K562 (cell line): ENCODE data around the gene SPDYA. TPM values are rescaled to one million over a fixed set of nuclear protein-coding genes. Genes with fewer than 3 reads are reported as not detected.

ENCODE experiments used
- BCL6 ChIP-seq: fragments of 250-450 bp; sonication (Bioruptor Pico); IDR thresholded peaks from 2 replicates; pipeline ENCODE4 v1.4.0; 2020
- EGR1 ChIP-seq: fragments of 450-650 bp; conservative IDR thresholded peaks from 2 replicates; pipeline ENCODE4 v1.6.1; 2017; ENCODE audit warnings: mild to moderate bottlenecking
- KAT7 ChIP-seq: sonication (generic); formaldehyde crosslinking; IDR thresholded peaks from 2 replicates; pipeline ENCODE4 v1.8.0; 2022; ENCODE audit warnings: missing genetic modification reagents, mild to moderate bottlenecking, borderline replicate concordance
- MYC ChIP-seq, 2 experiments: fragments of 250-450 bp in 1 of 2; sonication (Bioruptor Pico) in 1 of 2; IDR thresholded peaks; 2 replicates each; pipeline versions ENCODE4 v1.5.1 to v1.6.1; 2012 to 2021; ENCODE audit warnings: low read depth in 2 of 2, borderline replicate concordance in 1 of 2, improper control_type of control experiment in 1 of 2, low read length in 1 of 2, mild to moderate bottlenecking in 1 of 2, moderate library complexity in 1 of 2
- NONO ChIP-seq, 2 experiments: fragments of 200-400 bp in 1 of 2; fragments of 450-650 bp in 1 of 2; formaldehyde crosslinking in 1 of 2; IDR thresholded peaks; 2 replicates each; pipeline ENCODE4 v1.6.1; 2017; ENCODE audit warnings: low read depth in 2 of 2, mild to moderate bottlenecking in 2 of 2, moderate library complexity in 2 of 2, low read length in 1 of 2
- NR2F6 ChIP-seq: fragments of 450-650 bp; formaldehyde crosslinking; IDR thresholded peaks from 2 replicates; pipeline ENCODE4 v1.4.0; 2020; ENCODE audit warnings: mild to moderate bottlenecking
- RNF2 ChIP-seq: sonication (generic); IDR thresholded peaks from 2 replicates; pipeline ENCODE4 v1.6.1; 2016
- TEAD2 ChIP-seq: fragments of 450-650 bp; IDR thresholded peaks from 2 replicates; pipeline ENCODE4 v1.6.1; 2016; ENCODE audit warnings: missing genetic modification characterization, control low read depth, missing compliant biosample characterization
- YBX1 ChIP-seq: fragments of 450-650 bp; IDR thresholded peaks from 2 replicates; pipeline ENCODE4 v1.7.1; 2016; ENCODE audit warnings: mild to moderate bottlenecking
- polyA plus RNA-seq, 8 experiments: library from polyadenylated mRNA; depleted of rRNA in 4 of 8; stranded (reverse) in 5 of 8; unstranded in 3 of 8; fragments of >200 nt; fragmentation: Nextera tagmentation in 2 of 8; fragmentation: Illumina TruSeq in 1 of 8; extraction: Ambion mirVana in 2 of 8; extraction: Trizol in 1 of 8; gene quantifications; 2 replicates each; pipeline versions ENCODE4 v1.2.1 to v1.2.3, GENCODE V29; 2011 to 2014; ENCODE audit warnings: inconsistent platforms in 1 of 8, missing spikeins in 1 of 8
- total RNA-seq, 7 experiments: library from RNA; depleted of rRNA in 6 of 7; stranded (reverse); fragments of >200 nt in 6 of 7; fragmentation: Illumina TruSeq in 2 of 7; extraction: Trizol in 2 of 7; gene quantifications; 2 replicates each; pipeline versions ENCODE4 v1.2.1 to v1.2.3, GENCODE V29; 2011 to 2021; ENCODE audit warnings: low replicate concordance in 1 of 7
- TF ChIP-seq, protein P1 (sequence below): sonication (generic); formaldehyde crosslinking; IDR thresholded peaks from 2 replicates; pipeline ENCODE4 v1.8.0; 2022; ENCODE audit warnings: mild to moderate bottlenecking, missing genetic modification reagents, borderline replicate concordance
- TF ChIP-seq, protein P2 (sequence below): sonication (generic); formaldehyde crosslinking; IDR thresholded peaks from 2 replicates; pipeline ENCODE4 v1.8.0; 2022; ENCODE audit warnings: missing genetic modification reagents, mild to moderate bottlenecking, borderline replicate concordance
- TF ChIP-seq, protein P3 (sequence below): fragments of 250-450 bp; sonication (Bioruptor Pico); IDR thresholded peaks from 2 replicates; pipeline ENCODE4 v1.4.0; 2020; ENCODE audit warnings: mild to moderate bottlenecking
- TF ChIP-seq, protein P4 (sequence below): fragments of 250-450 bp; sonication (Bioruptor Pico); IDR thresholded peaks from 2 replicates; pipeline ENCODE4 v1.4.0; 2020; ENCODE audit warnings: borderline replicate concordance
- TF ChIP-seq, protein P5 (sequence below): fragments of 450-650 bp; formaldehyde crosslinking; IDR thresholded peaks from 2 replicates; pipeline ENCODE4 v1.4.0; 2020; ENCODE audit warnings: mild to moderate bottlenecking, mixed read lengths

Gene SPDYA
- total and polyA plus RNA-seq, 9 of the 15 experiments (the other 6 are each of a cell fraction or from before 2014, with no cell fraction given), result 0.05 to 1.6 (median 0.30) TPM; not detected in 1

DNA sequence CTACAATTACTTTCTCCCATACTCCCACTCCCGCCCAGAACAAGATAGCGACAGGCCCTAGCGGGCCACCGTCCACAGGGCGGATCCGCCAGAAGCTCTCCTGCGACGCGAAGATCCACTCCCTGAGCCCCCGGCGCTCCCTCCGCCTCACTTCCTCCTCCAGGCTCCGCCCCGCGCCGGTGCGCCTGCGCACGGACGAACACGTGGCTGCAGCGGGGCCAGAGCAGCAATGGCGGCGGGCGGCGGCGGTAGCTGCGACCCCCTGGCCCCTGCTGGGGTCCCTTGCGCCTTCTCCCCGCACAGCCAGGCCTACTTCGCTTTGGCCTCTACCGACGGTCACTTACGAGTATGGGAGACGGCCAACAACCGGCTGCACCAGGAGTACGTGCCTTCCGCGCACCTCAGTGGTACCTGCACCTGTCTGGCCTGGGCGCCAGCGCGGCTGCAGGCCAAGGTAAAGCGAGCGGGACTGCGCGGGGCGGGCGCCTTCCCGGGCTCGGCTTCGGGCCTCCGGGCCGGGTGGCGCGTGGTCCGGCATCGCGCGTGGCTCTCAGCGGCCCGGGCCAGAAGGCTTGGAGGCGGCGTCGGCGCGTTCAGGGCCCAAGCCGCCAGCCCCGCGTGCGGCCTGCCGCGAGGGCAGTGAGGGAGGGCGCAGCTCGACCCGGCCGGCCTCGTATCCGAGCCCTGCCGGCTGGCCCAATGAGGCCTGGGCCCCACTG is 84.0 kb downstream of the SPDYA start, which contains the start of gene WDR43 (continued):
- TF ChIP-seq, protein P1, sequence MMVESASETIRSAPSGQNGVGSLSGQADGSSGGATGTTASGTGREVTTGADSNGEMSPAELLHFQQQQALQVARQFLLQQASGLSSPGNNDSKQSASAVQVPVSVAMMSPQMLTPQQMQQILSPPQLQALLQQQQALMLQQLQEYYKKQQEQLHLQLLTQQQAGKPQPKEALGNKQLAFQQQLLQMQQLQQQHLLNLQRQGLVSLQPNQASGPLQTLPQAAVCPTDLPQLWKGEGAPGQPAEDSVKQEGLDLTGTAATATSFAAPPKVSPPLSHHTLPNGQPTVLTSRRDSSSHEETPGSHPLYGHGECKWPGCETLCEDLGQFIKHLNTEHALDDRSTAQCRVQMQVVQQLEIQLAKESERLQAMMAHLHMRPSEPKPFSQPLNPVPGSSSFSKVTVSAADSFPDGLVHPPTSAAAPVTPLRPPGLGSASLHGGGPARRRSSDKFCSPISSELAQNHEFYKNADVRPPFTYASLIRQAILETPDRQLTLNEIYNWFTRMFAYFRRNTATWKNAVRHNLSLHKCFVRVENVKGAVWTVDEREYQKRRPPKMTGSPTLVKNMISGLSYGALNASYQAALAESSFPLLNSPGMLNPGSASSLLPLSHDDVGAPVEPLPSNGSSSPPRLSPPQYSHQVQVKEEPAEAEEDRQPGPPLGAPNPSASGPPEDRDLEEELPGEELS (CRISPR knock-in tag), result no peak; the same call in 1 of the 2 replicates
- TF ChIP-seq NONO (IDR thresholded peaks at IDR 0.05; ENCODE audit: low read depth in 2 of 2, low read length in 1 of 2) (peak in 1 of 2 experiments; percentile 65; a peak in 2 of 4 replicates), BCL6 (no peak), EGR1 (no peak), MYC (IDR thresholded peaks at IDR 0.05; ENCODE audit: low read depth, low read length) (peak; percentile 100), MYC (CRISPR knock-in tag; IDR thresholded peaks at IDR 0.05; ENCODE audit: borderline replicate concordance, low read depth) (peak; percentile 99; the same call in 1 of the 2 replicates), NR2F6 (CRISPR knock-in tag) (no peak), TEAD2 (tag) (no peak), YBX1 (no peak), KAT7 (CRISPR knock-in tag) (peak; percentile 42; the same call in 1 of the 2 replicates), RNF2 (peak; percentile 76; the same call in 1 of the 2 replicates)
- TF ChIP-seq, protein P2, sequence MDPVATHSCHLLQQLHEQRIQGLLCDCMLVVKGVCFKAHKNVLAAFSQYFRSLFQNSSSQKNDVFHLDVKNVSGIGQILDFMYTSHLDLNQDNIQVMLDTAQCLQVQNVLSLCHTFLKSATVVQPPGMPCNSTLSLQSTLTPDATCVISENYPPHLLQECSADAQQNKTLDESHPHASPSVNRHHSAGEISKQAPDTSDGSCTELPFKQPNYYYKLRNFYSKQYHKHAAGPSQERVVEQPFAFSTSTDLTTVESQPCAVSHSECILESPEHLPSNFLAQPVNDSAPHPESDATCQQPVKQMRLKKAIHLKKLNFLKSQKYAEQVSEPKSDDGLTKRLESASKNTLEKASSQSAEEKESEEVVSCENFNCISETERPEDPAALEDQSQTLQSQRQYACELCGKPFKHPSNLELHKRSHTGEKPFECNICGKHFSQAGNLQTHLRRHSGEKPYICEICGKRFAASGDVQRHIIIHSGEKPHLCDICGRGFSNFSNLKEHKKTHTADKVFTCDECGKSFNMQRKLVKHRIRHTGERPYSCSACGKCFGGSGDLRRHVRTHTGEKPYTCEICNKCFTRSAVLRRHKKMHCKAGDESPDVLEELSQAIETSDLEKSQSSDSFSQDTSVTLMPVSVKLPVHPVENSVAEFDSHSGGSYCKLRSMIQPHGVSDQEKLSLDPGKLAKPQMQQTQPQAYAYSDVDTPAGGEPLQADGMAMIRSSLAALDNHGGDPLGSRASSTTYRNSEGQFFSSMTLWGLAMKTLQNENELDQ (CRISPR knock-in tag), result no peak
- TF ChIP-seq, protein P3, sequence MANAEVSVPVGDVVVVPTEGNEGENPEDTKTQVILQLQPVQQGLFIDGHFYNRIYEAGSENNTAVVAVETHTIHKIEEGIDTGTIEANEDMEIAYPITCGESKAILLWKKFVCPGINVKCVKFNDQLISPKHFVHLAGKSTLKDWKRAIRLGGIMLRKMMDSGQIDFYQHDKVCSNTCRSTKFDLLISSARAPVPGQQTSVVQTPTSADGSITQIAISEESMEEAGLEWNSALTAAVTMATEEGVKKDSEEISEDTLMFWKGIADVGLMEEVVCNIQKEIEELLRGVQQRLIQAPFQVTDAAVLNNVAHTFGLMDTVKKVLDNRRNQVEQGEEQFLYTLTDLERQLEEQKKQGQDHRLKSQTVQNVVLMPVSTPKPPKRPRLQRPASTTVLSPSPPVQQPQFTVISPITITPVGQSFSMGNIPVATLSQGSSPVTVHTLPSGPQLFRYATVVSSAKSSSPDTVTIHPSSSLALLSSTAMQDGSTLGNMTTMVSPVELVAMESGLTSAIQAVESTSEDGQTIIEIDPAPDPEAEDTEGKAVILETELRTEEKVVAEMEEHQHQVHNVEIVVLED (CRISPR knock-in tag), result peak; percentile 23; the same call in 1 of the 2 replicates
- TF ChIP-seq, protein P4, sequence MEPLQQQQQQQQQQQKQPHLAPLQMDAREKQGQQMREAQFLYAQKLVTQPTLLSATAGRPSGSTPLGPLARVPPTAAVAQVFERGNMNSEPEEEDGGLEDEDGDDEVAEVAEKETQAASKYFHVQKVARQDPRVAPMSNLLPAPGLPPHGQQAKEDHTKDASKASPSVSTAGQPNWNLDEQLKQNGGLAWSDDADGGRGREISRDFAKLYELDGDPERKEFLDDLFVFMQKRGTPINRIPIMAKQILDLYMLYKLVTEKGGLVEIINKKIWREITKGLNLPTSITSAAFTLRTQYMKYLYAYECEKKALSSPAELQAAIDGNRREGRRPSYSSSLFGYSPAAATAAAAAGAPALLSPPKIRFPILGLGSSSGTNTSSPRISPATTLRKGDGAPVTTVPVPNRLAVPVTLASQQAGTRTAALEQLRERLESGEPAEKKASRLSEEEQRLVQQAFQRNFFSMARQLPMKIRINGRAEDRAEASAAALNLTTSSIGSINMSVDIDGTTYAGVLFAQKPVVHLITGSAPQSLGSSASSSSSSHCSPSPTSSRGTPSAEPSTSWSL (CRISPR knock-in tag), result no peak
- TF ChIP-seq, protein P5, sequence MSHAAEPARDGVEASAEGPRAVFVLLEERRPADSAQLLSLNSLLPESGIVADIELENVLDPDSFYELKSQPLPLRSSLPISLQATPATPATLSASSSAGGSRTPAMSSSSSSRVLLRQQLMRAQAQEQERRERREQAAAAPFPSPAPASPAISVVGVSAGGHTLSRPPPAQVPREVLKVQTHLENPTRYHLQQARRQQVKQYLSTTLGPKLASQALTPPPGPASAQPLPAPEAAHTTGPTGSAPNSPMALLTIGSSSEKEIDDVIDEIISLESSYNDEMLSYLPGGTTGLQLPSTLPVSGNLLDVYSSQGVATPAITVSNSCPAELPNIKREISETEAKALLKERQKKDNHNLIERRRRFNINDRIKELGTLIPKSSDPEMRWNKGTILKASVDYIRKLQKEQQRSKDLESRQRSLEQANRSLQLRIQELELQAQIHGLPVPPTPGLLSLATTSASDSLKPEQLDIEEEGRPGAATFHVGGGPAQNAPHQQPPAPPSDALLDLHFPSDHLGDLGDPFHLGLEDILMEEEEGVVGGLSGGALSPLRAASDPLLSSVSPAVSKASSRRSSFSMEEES (CRISPR knock-in tag), result no peak
